ENCODE measurements around the gene EEF1E1. TPM values are rescaled to one million over a fixed set of nuclear protein-coding genes. Genes with fewer than 3 reads are reported as not detected.

EEF1E1 gene
- total and polyA plus RNA-seq, 9 of the 15 experiments (the other 6 are each of a cell fraction or from before 2014, with no cell fraction given): 135 to 1,355 (median 327) TPM

GRCh38 chr6:8061736-8062135, 40.6 kb downstream of the EEF1E1 start (continued):
- TF ChIP-seq, protein P1, sequence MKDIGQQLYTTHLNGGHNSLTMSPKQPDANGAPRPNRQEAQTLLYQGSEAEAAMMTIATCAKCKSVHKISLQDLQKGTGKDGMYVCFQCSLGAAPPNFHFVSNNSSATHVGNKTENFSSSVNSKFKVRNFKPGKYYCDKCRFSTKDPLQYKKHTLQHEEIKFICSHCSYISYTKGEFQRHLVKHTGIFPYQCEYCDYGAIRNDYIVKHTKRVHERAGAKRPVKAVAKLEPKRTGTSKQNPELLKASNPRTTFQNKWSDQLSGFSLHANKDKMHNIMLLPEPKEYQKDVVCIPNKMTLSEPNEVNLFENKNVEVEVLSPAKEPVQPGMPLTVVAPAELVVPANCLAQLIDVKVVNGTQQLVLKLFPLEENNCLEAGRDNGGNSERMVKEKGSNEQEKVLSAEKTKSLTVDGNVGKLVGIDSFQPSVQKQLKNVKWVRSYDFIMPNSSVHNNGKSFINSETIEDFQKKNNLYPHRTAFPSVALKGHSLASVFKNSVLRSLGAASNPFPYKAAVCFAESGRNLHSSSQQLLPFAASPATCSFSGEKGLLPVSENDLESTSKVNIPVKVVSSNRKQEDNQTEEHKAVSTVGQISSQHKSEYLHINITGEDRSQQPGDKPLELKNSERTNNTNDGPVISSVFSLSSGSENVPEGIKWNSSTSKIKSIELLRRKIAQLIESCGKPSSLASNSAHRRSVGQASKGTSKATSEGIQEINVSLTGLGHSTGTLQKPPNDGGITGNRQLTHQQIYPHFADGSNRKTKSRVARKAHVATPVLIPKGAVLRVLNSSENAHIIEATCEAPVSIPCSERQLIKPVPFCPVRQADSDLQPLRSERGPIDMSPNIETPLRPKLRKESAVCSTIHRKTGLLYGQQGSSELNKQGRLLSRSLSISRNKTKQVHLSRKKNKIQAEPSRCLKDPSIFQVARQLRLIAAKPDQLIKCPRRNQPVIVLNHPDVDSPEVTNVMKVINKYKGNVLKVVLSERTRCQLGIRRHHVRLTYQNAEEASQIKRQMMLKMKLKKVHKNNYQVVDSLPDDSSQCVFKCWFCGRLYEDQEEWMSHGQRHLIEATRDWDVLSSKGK (CRISPR knock-in tag; IDR thresholded peaks at IDR 0.05): no peak
- no peak for TF ChIP-seq CC2D1A (IDR thresholded peaks at IDR 0.05)

- Histone ChIP-seq H4K20me1 (replicated peaks; ENCODE audit: control insufficient read depth, insufficient read depth, low read length) (no peaks in the 10 kb centered on the region), H3K27ac (ENCODE audit: extremely low read depth, low read depth, low read length) (no peak overlapping the region), H3K4me3 (no peak overlapping the region), H3K36me3 (ENCODE audit: control insufficient read depth, insufficient read depth, low read length) (peaks cover 54% of the 10 kb centered on the region), H3K9me1 (ENCODE audit: control insufficient read depth, insufficient read depth, low read length) (no peaks in the 10 kb centered on the region), H3K9me3 (replicated peaks; ENCODE audit: control insufficient read depth, insufficient read depth, low read depth, low read length) (0 out of 2 replicates have a peak, but pooled peaks cover under 1% of the 10 kb centered on the region), H3K27me3 (ENCODE audit: control insufficient read depth in 2 of 2, insufficient read depth in 2 of 2, low read length in 2 of 2) (no peaks in the 10 kb centered on the region), H2AFZ (ENCODE audit: low read depth, low read length) (no peak overlapping the region), H3K79me2 (ENCODE audit: control insufficient read depth, insufficient read depth, low read length) (peaks cover 24% of the 10 kb centered on the region), H3K4me2 (ENCODE audit: insufficient read depth, low read length) (no peak overlapping the region), H3K4me1 (replicated peaks in 1 of 2; ENCODE audit: control insufficient read depth in 2 of 2, insufficient read depth in 2 of 2, low read length in 2 of 2) (peaks cover 7 to 13% of the 10 kb centered on the region in 2 experiments), H3K9ac (ENCODE audit: insufficient read depth in 1 of 2, low read depth in 2 of 2, low read length in 2 of 2) (no peak overlapping the region)
- no TSS peak for BruUV-seq (replicated peaks)
- ChIA-PET POLR2A (interaction anchor here (1.5 kb wide), 1 partner anchor 13 kb away, joined by 3 read pairs; no protein-coding TSS in a partner anchor), CTCF (ENCODE audit: low intra/inter-chr PET ratio) (interaction anchor here (0.6 kb wide), 1 partner anchor 440 kb away, joined by 4 read pairs; no protein-coding TSS in a partner anchor)
- no peak for DNase-seq (ENCODE audit: extremely low read depth in 1 of 4, low spot score in 3 of 4)
- no peak for FAIRE-seq
- in situ Hi-C loops (cut with MboI) (no loop called here), intact Hi-C loops (cut with micrococcal nuclease) (loop anchor here (5.0 kb wide), 4 partner anchors 148 to 338 kb away; partner anchors contain the start of gene TXNDC5)
- no peak for ATAC-seq
- 80% methylated on average over 3 of the region's 3 CpGs for WGBS (ENCODE audit: insufficient coverage, low coverage, missing lambda C conversion rate)
- no peak for TF ChIP-seq PTRF (tag; IDR thresholded peaks at IDR 0.05)
- TF ChIP-seq, protein P2, sequence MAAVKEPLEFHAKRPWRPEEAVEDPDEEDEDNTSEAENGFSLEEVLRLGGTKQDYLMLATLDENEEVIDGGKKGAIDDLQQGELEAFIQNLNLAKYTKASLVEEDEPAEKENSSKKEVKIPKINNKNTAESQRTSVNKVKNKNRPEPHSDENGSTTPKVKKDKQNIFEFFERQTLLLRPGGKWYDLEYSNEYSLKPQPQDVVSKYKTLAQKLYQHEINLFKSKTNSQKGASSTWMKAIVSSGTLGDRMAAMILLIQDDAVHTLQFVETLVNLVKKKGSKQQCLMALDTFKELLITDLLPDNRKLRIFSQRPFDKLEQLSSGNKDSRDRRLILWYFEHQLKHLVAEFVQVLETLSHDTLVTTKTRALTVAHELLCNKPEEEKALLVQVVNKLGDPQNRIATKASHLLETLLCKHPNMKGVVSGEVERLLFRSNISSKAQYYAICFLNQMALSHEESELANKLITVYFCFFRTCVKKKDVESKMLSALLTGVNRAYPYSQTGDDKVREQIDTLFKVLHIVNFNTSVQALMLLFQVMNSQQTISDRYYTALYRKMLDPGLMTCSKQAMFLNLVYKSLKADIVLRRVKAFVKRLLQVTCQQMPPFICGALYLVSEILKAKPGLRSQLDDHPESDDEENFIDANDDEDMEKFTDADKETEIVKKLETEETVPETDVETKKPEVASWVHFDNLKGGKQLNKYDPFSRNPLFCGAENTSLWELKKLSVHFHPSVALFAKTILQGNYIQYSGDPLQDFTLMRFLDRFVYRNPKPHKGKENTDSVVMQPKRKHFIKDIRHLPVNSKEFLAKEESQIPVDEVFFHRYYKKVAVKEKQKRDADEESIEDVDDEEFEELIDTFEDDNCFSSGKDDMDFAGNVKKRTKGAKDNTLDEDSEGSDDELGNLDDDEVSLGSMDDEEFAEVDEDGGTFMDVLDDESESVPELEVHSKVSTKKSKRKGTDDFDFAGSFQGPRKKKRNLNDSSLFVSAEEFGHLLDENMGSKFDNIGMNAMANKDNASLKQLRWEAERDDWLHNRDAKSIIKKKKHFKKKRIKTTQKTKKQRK (IDR thresholded peaks at IDR 0.05; ENCODE audit: borderline replicate concordance, low read depth, low read length): no peak
- TF ChIP-seq TBL1XR1 (IDR thresholded peaks at IDR 0.05; ENCODE audit: low read length in 2 of 2): no peak
- TF ChIP-seq, protein P3, sequence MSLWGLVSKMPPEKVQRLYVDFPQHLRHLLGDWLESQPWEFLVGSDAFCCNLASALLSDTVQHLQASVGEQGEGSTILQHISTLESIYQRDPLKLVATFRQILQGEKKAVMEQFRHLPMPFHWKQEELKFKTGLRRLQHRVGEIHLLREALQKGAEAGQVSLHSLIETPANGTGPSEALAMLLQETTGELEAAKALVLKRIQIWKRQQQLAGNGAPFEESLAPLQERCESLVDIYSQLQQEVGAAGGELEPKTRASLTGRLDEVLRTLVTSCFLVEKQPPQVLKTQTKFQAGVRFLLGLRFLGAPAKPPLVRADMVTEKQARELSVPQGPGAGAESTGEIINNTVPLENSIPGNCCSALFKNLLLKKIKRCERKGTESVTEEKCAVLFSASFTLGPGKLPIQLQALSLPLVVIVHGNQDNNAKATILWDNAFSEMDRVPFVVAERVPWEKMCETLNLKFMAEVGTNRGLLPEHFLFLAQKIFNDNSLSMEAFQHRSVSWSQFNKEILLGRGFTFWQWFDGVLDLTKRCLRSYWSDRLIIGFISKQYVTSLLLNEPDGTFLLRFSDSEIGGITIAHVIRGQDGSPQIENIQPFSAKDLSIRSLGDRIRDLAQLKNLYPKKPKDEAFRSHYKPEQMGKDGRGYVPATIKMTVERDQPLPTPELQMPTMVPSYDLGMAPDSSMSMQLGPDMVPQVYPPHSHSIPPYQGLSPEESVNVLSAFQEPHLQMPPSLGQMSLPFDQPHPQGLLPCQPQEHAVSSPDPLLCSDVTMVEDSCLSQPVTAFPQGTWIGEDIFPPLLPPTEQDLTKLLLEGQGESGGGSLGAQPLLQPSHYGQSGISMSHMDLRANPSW (CRISPR knock-in tag; IDR thresholded peaks at IDR 0.05): no peak
- TF ChIP-seq ZNF23 (CRISPR knock-in tag; IDR thresholded peaks at IDR 0.05): no peak
- no peak for TF ChIP-seq EHMT2 (IDR thresholded peaks at IDR 0.05)
These were observed 42.0 kb downstream of the EEF1E1 start for GRCh38 chr6:8060346-8060745.
